OCI-LY1 (cell line): ENCODE measurements around the gene PSD.

ENCODE experiments used
- H2AFZ ChIP-seq: fragments of 200-600 bp; sonication (generic), shearing (Covaris generic); 2 replicates; pipeline ENCODE4 v1.6.0; 2014; ENCODE audit warnings: antibody characterized with exemption, mild to moderate bottlenecking, low read length
- H3F3A ChIP-seq: fragments of 200-600 bp; sonication (generic), shearing (Covaris generic); 2 replicates; pipeline ENCODE4 v1.6.0; 2014; ENCODE audit warnings: mild to moderate bottlenecking, antibody characterized with exemption, low read length, moderate library complexity; ENCODE audit not compliant: insufficient read depth
- H3K27ac ChIP-seq: fragments of 200-600 bp; sonication (generic); 2 replicates; pipeline ENCODE4 v1.5.1; 2014; ENCODE audit warnings: low read length, mixed run types, mild to moderate bottlenecking, low read depth; ENCODE audit not compliant: poor library complexity, severe bottlenecking
- H3K27me3 ChIP-seq: fragments of 200-600 bp; sonication (generic); 2 replicates; pipeline ENCODE4 v1.6.0; 2014; ENCODE audit warnings: antibody characterized with exemption, mild to moderate bottlenecking, low read length, moderate library complexity; ENCODE audit not compliant: insufficient read depth
- H3K36me3 ChIP-seq: fragments of 200-600 bp; sonication (generic); 2 replicates; pipeline ENCODE4 v1.6.1; 2014; ENCODE audit warnings: mild to moderate bottlenecking, antibody characterized with exemption, low read length, moderate library complexity, mixed read lengths; ENCODE audit not compliant: insufficient read depth
- H3K4me1 ChIP-seq: fragments of 200-600 bp; sonication (generic); 2 replicates; pipeline ENCODE4 v1.5.1; 2014; ENCODE audit warnings: mild to moderate bottlenecking, low read length, moderate library complexity; ENCODE audit not compliant: insufficient read depth, severe bottlenecking
- H3K4me2 ChIP-seq: fragments of 200-600 bp; sonication (generic), shearing (Covaris generic); 2 replicates; pipeline ENCODE4 v1.6.1; 2014; ENCODE audit warnings: low read length
- H3K4me3 ChIP-seq: fragments of 200-600 bp; sonication (generic); 2 replicates; pipeline ENCODE4 v1.5.1; 2014; ENCODE audit warnings: low read length, low read depth, mild to moderate bottlenecking, mixed read lengths; ENCODE audit not compliant: poor library complexity, severe bottlenecking
- H3K79me2 ChIP-seq: fragments of 200-600 bp; shearing (Covaris generic); 2 replicates; pipeline ENCODE4 v1.6.1; 2016; ENCODE audit warnings: mixed run types, low read length, mixed read lengths; ENCODE audit not compliant: insufficient read depth
- H3K9ac ChIP-seq: fragments of 200-600 bp; sonication (generic), shearing (Covaris generic); 2 replicates; pipeline ENCODE4 v1.6.1; 2014; ENCODE audit warnings: mild to moderate bottlenecking, low read length, mixed read lengths
- H3K9me2 ChIP-seq: fragments of 200-600 bp; sonication (generic), shearing (Covaris generic); 2 replicates; pipeline ENCODE4 v1.6.1; 2014; ENCODE audit warnings: low read depth, mild to moderate bottlenecking, low read length, mixed read lengths
- H3K9me3 ChIP-seq: fragments of 200-600 bp; shearing (Covaris generic); 2 replicates; pipeline ENCODE4 v1.6.1; 2014; ENCODE audit warnings: low read length, mixed read lengths
- H4K20me1 ChIP-seq: fragments of 200-600 bp; sonication (generic), shearing (Covaris generic); 2 replicates; pipeline ENCODE4 v1.6.0; 2016; ENCODE audit warnings: mild to moderate bottlenecking, low read length; ENCODE audit not compliant: insufficient read depth
- CTCF ChIP-seq: fragments of 200-600 bp; sonication (generic), shearing (Covaris generic); IDR thresholded peaks from 2 replicates; pipeline ENCODE4 v1.5.1; 2017; ENCODE audit warnings: mild to moderate bottlenecking, antibody characterized with exemption, low read length, moderate library complexity, mixed read lengths
- EZH2 ChIP-seq: fragments of 200-600 bp; sonication (generic), shearing (Covaris generic); IDR thresholded peaks from 2 replicates; pipeline ENCODE4 v1.8.0; 2017; ENCODE audit warnings: borderline replicate concordance, mixed run types, mild to moderate bottlenecking, antibody characterized with exemption, low read length, moderate library complexity, mixed read lengths

The PSD gene

GRCh38 chr10:102423372-102423968, 4.9 kb upstream of the PSD start:
- no peak overlapping the region for H3K9ac ChIP-seq

GRCh38 chr10:102422545-102423129, 4.1 kb upstream of the PSD start:
- no peak overlapping the region for H2AFZ ChIP-seq
- no peaks in the 10 kb centered on the region for H3F3A ChIP-seq
- no peaks in the 10 kb centered on the region for H3K36me3 ChIP-seq
- no peaks in the 10 kb centered on the region for H3K27me3 ChIP-seq
- H3K27ac ChIP-seq, result peak overlapping the region; percentile 64
- peaks cover 28% of the 10 kb centered on the region for H3K4me1 ChIP-seq
- H4K20me1 ChIP-seq, result no peaks in the 10 kb centered on the region
- no peaks in the 10 kb centered on the region for H3K79me2 ChIP-seq
- peak overlapping the region; percentile 85 for H3K4me3 ChIP-seq
- no peaks in the 10 kb centered on the region for H3K9me2 ChIP-seq
- TF ChIP-seq CTCF (peak; percentile 54), EZH2 (no peak)
- H3K9ac ChIP-seq, result peak overlapping the region; percentile 73
- no peaks in the 10 kb centered on the region for H3K9me3 ChIP-seq
- peak overlapping the region; percentile 96 for H3K4me2 ChIP-seq

More at GRCh38 chr10:102423372-102423968, 4.9 kb upstream of the PSD start:
- H3K9me3 ChIP-seq, result no peaks in the 10 kb centered on the region
- peaks cover 28% of the 10 kb centered on the region for H3K4me1 ChIP-seq
- no peaks in the 10 kb centered on the region for H4K20me1 ChIP-seq
- TF ChIP-seq EZH2, result no peak
- TF ChIP-seq CTCF, result no peak
- H3K27ac ChIP-seq, result no peak overlapping the region
- no peaks in the 10 kb centered on the region for H3K27me3 ChIP-seq
- no peak overlapping the region for H2AFZ ChIP-seq
- H3K36me3 ChIP-seq, result no peaks in the 10 kb centered on the region
- H3F3A ChIP-seq, result no peaks in the 10 kb centered on the region
- H3K4me2 ChIP-seq, result no peak overlapping the region
- no peak overlapping the region for H3K4me3 ChIP-seq
- no peaks in the 10 kb centered on the region for H3K9me2 ChIP-seq
- no peaks in the 10 kb centered on the region for H3K79me2 ChIP-seq

- peak overlapping the region; percentile 64 for H3K27ac ChIP-seq
- H2AFZ ChIP-seq, result no peak overlapping the region
Observed at GRCh38 chr10:102421757-102422512, 3.4 kb upstream of the PSD start.

More at GRCh38 chr10:102421757-102422512, 3.4 kb upstream of the PSD start:
- Histone ChIP-seq H3K4me1 (peaks cover 28% of the 10 kb centered on the region), H3K36me3 (no peaks in the 10 kb centered on the region), H3K79me2 (no peaks in the 10 kb centered on the region), H3F3A (no peaks in the 10 kb centered on the region), H4K20me1 (no peaks in the 10 kb centered on the region), H3K4me2 (peak overlapping the region; percentile 96), H3K9ac (peak overlapping the region; percentile 73), H3K9me2 (no peaks in the 10 kb centered on the region), H3K9me3 (no peaks in the 10 kb centered on the region), H3K27me3 (no peaks in the 10 kb centered on the region), H3K4me3 (peak overlapping the region; percentile 85)
- no peak for TF ChIP-seq EZH2
- no peak for TF ChIP-seq CTCF
